ENCODE data around the gene A1BG.
A peak's percentile ranks its signal among the peaks of the same experiment; 100 is the strongest.

A1BG gene

GRCh38 chr19:58352760-58353671 is at the start of gene A1BG:
Gene A1BG (minus strand): TSS chr19:58353492. CDS start chr19:58353437, 55 bp downstream.
- no peaks in the 10 kb centered on the region for H3K27me3 ChIP-seq (ENCODE audit: control insufficient read depth, insufficient read depth, low read length)
- no peaks in the 10 kb centered on the region for H3K36me3 ChIP-seq (ENCODE audit: control insufficient read depth, insufficient read depth, low read length)
- no peak within 1 kb of the TSS for H3K9ac ChIP-seq (ENCODE audit: low read depth, low read length)

GRCh38 chr19:58401840-58402421 is 48.6 kb upstream of the A1BG start:
- H3K36me3 ChIP-seq (ENCODE audit: control insufficient read depth, insufficient read depth, low read length), result no peaks in the 10 kb centered on the region
- H3K4me1 ChIP-seq (ENCODE audit: control insufficient read depth, insufficient read depth, low read length), result peaks cover 2% of the 10 kb centered on the region; the same call in 1 of the 2 replicates
- no peak overlapping the region for H3K9ac ChIP-seq (ENCODE audit: low read depth, low read length)
- peak overlapping the region; percentile 60 for H3K4me3 ChIP-seq (ENCODE audit: low read depth, low read length)
- H3K9me3 ChIP-seq (ENCODE audit: control insufficient read depth, insufficient read depth, low read length), result no peaks in the 10 kb centered on the region
- peaks cover 6% of the 10 kb centered on the region for H3K27me3 ChIP-seq (ENCODE audit: control insufficient read depth, insufficient read depth, low read length)
- no peak overlapping the region for H3K27ac ChIP-seq (ENCODE audit: low read depth, low read length)

More at GRCh38 chr19:58352760-58353671, at the start of gene A1BG:
- no peaks in the 10 kb centered on the region for H3K9me3 ChIP-seq (ENCODE audit: control insufficient read depth, insufficient read depth, low read length)
- no peak within 1 kb of the TSS for H3K4me3 ChIP-seq (ENCODE audit: low read depth, low read length)
- no peak within 1 kb of the TSS for H3K27ac ChIP-seq (ENCODE audit: low read depth, low read length)
- H3K4me1 ChIP-seq (ENCODE audit: control insufficient read depth, insufficient read depth, low read length), result no peaks in the 10 kb centered on the region; the same call in 1 of the 2 replicates

GRCh38 chr19:58400916-58401839 is 47.9 kb upstream of the A1BG start:
- Histone ChIP-seq H3K27me3 (ENCODE audit: control insufficient read depth, insufficient read depth, low read length) (peaks cover 10% of the 10 kb centered on the region), H3K4me1 (ENCODE audit: control insufficient read depth, insufficient read depth, low read length) (peaks cover 3% of the 10 kb centered on the region; the same call in 1 of the 2 replicates), H3K27ac (ENCODE audit: low read depth, low read length) (peak overlapping the region; percentile 36), H3K9ac (ENCODE audit: low read depth, low read length) (no peak overlapping the region), H3K9me3 (ENCODE audit: control insufficient read depth, insufficient read depth, low read length) (no peaks in the 10 kb centered on the region), H3K4me3 (ENCODE audit: low read depth, low read length) (peak overlapping the region; percentile 60), H3K36me3 (ENCODE audit: control insufficient read depth, insufficient read depth, low read length) (no peaks in the 10 kb centered on the region)

GRCh38 chr19:58400316-58400915 is 47.1 kb upstream of the A1BG start:
- H3K9ac ChIP-seq (ENCODE audit: low read depth, low read length), result no peak overlapping the region
- H3K27ac ChIP-seq (ENCODE audit: low read depth, low read length), result no peak overlapping the region

GRCh38 chr19:58399903-58400302 is 46.6 kb upstream of the A1BG start:
- H3K4me3 ChIP-seq (ENCODE audit: low read depth, low read length), result no peak overlapping the region
- peaks cover 7% of the 10 kb centered on the region; the same call in 1 of the 2 replicates for H3K4me1 ChIP-seq (ENCODE audit: control insufficient read depth, insufficient read depth, low read length)
- H3K9me3 ChIP-seq (ENCODE audit: control insufficient read depth, insufficient read depth, low read length), result no peaks in the 10 kb centered on the region
- H3K27me3 ChIP-seq (ENCODE audit: control insufficient read depth, insufficient read depth, low read length), result peaks cover 10% of the 10 kb centered on the region
- H3K27ac ChIP-seq (ENCODE audit: low read depth, low read length), result no peak overlapping the region
- peaks cover 1% of the 10 kb centered on the region; the same call in 1 of the 2 replicates for H3K36me3 ChIP-seq (ENCODE audit: control insufficient read depth, insufficient read depth, low read length)
- H3K9ac ChIP-seq (ENCODE audit: low read depth, low read length), result no peak overlapping the region

More at GRCh38 chr19:58400316-58400915, 47.1 kb upstream of the A1BG start:
- Histone ChIP-seq H3K9me3 (ENCODE audit: control insufficient read depth, insufficient read depth, low read length) (no peaks in the 10 kb centered on the region), H3K27me3 (ENCODE audit: control insufficient read depth, insufficient read depth, low read length) (peaks cover 10% of the 10 kb centered on the region), H3K4me3 (ENCODE audit: low read depth, low read length) (peak overlapping the region; percentile 57), H3K4me1 (ENCODE audit: control insufficient read depth, insufficient read depth, low read length) (peaks cover 7% of the 10 kb centered on the region; the same call in 1 of the 2 replicates), H3K36me3 (ENCODE audit: control insufficient read depth, insufficient read depth, low read length) (no peaks in the 10 kb centered on the region)

- Histone ChIP-seq H3K27ac (ENCODE audit: low read depth, low read length) (no peak overlapping the region), H3K36me3 (ENCODE audit: control insufficient read depth, insufficient read depth, low read length) (peaks cover 15% of the 10 kb centered on the region), H3K4me1 (ENCODE audit: control insufficient read depth, insufficient read depth, low read length) (peaks cover 7% of the 10 kb centered on the region; the same call in 1 of the 2 replicates), H3K9ac (ENCODE audit: low read depth, low read length) (no peak overlapping the region), H3K4me3 (ENCODE audit: low read depth, low read length) (no peak overlapping the region), H3K27me3 (ENCODE audit: control insufficient read depth, insufficient read depth, low read length) (peaks cover 10% of the 10 kb centered on the region), H3K9me3 (ENCODE audit: control insufficient read depth, insufficient read depth, low read length) (no peaks in the 10 kb centered on the region)
Measured at GRCh38 chr19:58398545-58398944, 45.3 kb upstream of the A1BG start.

- Histone ChIP-seq H3K36me3 (ENCODE audit: control insufficient read depth, insufficient read depth, low read length) (peaks cover 19% of the 10 kb centered on the region), H3K27ac (ENCODE audit: low read depth, low read length) (no peak overlapping the region), H3K4me3 (ENCODE audit: low read depth, low read length) (no peak overlapping the region), H3K9me3 (ENCODE audit: control insufficient read depth, insufficient read depth, low read length) (no peaks in the 10 kb centered on the region), H3K4me1 (ENCODE audit: control insufficient read depth, insufficient read depth, low read length) (peaks cover 7% of the 10 kb centered on the region; the same call in 1 of the 2 replicates), H3K9ac (ENCODE audit: low read depth, low read length) (no peak overlapping the region), H3K27me3 (ENCODE audit: control insufficient read depth, insufficient read depth, low read length) (peaks cover 10% of the 10 kb centered on the region)
Measured at GRCh38 chr19:58398087-58398486, 44.8 kb upstream of the A1BG start.

GRCh38 chr19:58397533-58398037 is 44.3 kb upstream of the A1BG start:
- Histone ChIP-seq H3K27me3 (ENCODE audit: control insufficient read depth, insufficient read depth, low read length) (peaks cover 10% of the 10 kb centered on the region), H3K9me3 (ENCODE audit: control insufficient read depth, insufficient read depth, low read length) (no peaks in the 10 kb centered on the region), H3K36me3 (ENCODE audit: control insufficient read depth, insufficient read depth, low read length) (peaks cover 24% of the 10 kb centered on the region), H3K4me1 (ENCODE audit: control insufficient read depth, insufficient read depth, low read length) (peaks cover 7% of the 10 kb centered on the region; the same call in 1 of the 2 replicates), H3K9ac (ENCODE audit: low read depth, low read length) (no peak overlapping the region), H3K27ac (ENCODE audit: low read depth, low read length) (no peak overlapping the region), H3K4me3 (ENCODE audit: low read depth, low read length) (no peak overlapping the region)

- H3K9ac ChIP-seq (ENCODE audit: low read depth, low read length), result no peak overlapping the region
- H3K36me3 ChIP-seq (ENCODE audit: control insufficient read depth, insufficient read depth, low read length), result peaks cover 31% of the 10 kb centered on the region
Measured at GRCh38 chr19:58396691-58397532, 43.6 kb upstream of the A1BG start.

More at GRCh38 chr19:58396691-58397532, 43.6 kb upstream of the A1BG start:
- Histone ChIP-seq H3K4me1 (ENCODE audit: control insufficient read depth, insufficient read depth, low read length) (peaks cover 7% of the 10 kb centered on the region; the same call in 1 of the 2 replicates), H3K27ac (ENCODE audit: low read depth, low read length) (no peak overlapping the region), H3K9me3 (ENCODE audit: control insufficient read depth, insufficient read depth, low read length) (no peaks in the 10 kb centered on the region), H3K4me3 (ENCODE audit: low read depth, low read length) (peak overlapping the region; percentile 53; the same call in 1 of the 2 replicates), H3K27me3 (ENCODE audit: control insufficient read depth, insufficient read depth, low read length) (peaks cover 10% of the 10 kb centered on the region)
